ENCODE data around the gene HAO2.

HAO2 gene

DNA sequence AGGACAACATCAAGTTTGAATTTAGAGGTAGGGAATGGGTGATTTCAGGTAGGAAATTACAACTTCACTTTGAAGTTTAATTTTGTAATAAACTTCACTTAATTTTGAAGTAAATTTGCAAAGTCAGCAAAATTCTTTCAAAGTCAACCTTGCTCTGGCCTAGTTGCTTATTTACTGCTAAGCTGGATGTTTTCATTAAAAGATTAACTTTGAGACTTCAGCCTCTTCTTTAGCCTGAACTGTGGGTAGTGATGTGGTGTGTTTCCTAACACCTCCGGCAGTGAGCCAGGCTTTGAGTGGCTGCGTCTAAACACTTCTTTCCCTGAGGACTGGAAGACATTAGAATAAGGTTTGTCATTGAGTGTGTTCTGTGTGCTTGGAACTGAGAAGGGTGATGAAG is at the start of gene HAO2:
Gene HAO2 (plus strand): TSS at position 232 of the 400 bp plus-strand sequence. CDS start 12,301 bp downstream, outside the sequence.
- Mint-ChIP-seq H3K27me3 (peaks cover 39% of the 10 kb centered on the region), H3K4me1 (no peaks in the 10 kb centered on the region), H3K36me3 (no peaks in the 10 kb centered on the region), H3K4me3 (no peak within 1 kb of the TSS), H3K9me3 (no peaks in the 10 kb centered on the region), H3K27ac (no peak within 1 kb of the TSS)
- ATAC-seq: no peak

DNA sequence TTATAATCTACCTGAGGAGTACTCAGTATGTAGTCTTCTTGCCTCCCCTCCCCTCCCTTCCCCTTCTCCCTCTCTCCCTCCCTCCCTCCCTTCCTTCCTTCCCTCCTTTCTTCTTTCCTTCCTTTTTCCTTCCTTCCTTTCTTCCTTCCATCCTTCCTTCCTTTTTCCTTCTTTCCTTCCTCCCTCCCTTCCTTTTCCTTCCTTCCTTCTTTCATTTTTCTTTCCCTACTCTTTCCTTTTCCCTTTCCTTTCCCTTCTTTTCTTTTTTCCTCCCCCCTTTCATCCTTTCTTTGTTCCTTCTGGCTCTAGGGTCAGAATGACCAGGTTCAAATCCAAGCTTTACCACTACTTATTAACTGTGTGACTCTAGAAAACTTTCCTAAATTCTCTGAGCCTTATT is 48.5 kb upstream of the HAO2 start:
- Mint-ChIP-seq H3K9me3 (no peaks in the 10 kb centered on the region), H3K36me3 (no peaks in the 10 kb centered on the region), H3K27me3 (no peaks in the 10 kb centered on the region), H3K27ac (no peak overlapping the region), H3K4me1 (peaks cover 5% of the 10 kb centered on the region), H3K4me3 (no peak overlapping the region)
- no peak for ATAC-seq

DNA sequence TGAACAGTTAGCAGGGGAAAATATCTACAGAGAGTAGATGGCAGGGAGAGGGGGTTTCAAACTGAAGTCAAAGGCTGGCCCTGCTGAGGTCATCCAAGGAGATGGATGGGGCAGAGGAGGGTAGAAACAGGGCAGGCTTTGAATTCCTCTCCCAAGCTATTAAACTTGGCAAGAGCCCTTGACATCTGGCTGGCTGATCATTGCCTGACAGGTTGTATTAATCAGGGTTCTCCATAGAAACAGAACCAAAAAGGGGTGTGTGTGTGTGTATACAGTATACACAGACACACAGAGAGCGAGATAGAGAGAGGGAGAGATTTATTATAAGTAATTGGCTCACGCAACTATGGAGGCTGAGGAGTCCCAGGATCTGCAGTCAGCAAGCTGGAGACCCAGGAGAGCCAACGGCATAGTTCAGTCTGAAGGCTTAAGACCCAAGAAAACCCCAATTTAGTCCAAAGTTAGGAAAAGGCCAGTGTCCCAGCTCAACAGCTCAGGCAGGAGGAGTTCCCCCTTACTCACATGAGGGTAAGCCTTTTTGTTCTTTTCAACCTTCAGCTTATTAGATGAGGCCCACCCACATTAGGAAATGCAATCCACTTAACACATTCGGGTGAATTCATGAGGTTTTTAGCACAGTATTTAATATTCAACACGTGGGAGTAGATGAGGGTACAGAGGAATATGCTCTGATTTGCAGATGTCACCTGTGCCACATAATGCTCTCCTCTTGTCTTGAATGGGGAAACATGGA is 46.7 kb upstream of the HAO2 start:
- no peaks in the 10 kb centered on the region for H3K9me3 Mint-ChIP-seq
- H3K36me3 Mint-ChIP-seq: no peaks in the 10 kb centered on the region
- no peak overlapping the region for H3K27ac Mint-ChIP-seq
- H3K4me3 Mint-ChIP-seq: no peak overlapping the region
- H3K27me3 Mint-ChIP-seq: peaks cover 10% of the 10 kb centered on the region
- peaks cover 15% of the 10 kb centered on the region for H3K4me1 Mint-ChIP-seq
- ATAC-seq: no peak

DNA sequence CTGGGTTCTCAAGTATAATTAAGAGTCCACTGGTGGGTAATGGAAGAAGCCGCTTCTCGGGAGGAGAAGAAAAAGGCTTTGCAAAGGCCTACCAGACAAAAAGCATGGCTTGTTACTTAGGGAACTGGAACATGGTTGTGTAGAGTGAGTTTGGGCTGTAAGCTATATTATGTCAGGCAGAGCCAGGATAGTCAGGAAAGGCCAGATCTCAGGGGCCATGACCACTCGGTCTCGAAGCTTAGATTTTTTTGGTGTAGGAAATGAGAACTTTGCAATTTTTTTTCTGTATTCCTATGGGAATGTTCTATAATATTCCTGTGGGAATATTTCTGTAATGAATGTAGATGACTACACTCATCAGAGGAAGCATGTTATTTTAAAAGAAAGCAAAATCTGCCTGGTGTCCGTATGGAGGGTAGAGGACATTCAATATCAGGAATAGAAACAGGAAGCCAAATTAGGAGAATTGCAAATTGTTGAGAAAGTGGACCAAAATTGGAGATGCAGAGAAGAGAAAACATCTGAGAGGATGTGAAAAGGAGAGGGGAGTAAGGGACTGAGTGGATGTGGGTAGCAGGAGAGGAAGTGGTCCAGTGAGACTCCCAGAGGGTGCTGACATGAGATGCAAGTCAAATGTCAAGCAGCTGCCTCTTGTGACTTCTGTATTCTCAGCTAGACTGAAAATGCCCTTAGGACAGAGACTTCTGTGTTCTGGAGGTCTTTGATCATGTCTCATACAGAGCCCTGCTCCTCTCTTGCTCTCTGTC is 45.2 kb upstream of the HAO2 start:
- Mint-ChIP-seq H3K36me3 (no peaks in the 10 kb centered on the region), H3K27ac (peak overlapping the region; percentile 50), H3K9me3 (no peaks in the 10 kb centered on the region), H3K4me1 (peaks cover 28% of the 10 kb centered on the region), H3K27me3 (peaks cover 26% of the 10 kb centered on the region), H3K4me3 (no peak overlapping the region)
- ATAC-seq: peak; percentile 94

DNA sequence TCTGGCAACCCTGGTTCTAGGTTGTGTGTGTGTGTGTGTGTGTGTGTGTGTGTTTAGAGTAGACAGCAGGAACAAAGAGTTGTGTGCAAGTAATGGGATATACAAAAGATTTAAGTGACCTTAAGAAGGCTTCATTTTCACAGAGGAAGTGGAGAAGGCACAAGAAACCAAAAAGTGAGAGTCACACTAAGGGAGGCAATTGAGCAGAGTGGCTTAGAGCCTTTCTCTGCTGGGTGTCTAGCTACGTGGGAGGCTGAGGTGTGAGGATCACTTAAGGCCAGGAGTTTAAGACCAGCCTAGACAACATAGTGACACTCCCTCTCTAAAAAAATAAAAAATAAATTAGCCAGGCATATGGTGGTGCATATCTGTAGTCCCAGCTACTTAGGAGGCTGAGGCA is 44.4 kb upstream of the HAO2 start:
- Mint-ChIP-seq H3K27ac (peak overlapping the region; percentile 50), H3K36me3 (no peaks in the 10 kb centered on the region), H3K9me3 (no peaks in the 10 kb centered on the region), H3K4me1 (peaks cover 28% of the 10 kb centered on the region), H3K4me3 (no peak overlapping the region), H3K27me3 (peaks cover 34% of the 10 kb centered on the region)
- ATAC-seq: peak; percentile 66

DNA sequence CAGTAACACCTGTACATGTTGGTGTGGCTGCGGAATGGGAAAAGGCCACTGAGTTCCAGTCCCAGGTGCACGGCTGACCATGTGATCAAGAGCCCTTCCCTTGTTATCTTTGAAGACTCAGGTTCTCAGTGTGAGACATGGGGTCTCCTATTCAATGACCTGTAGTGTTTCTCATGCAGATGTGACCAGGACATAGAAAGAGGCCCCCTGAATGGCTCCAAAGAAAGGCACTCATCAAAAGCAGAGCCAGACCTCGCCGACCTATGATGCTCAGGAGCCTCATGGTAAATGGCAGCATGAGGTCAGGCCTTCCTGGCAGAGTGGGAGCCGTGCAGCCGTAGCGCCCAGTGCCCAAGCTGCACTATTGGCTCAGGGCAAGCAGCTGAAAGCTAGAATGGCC is 42.3 kb upstream of the HAO2 start:
- Mint-ChIP-seq H3K9me3 (no peaks in the 10 kb centered on the region), H3K36me3 (no peaks in the 10 kb centered on the region), H3K4me1 (peaks cover 28% of the 10 kb centered on the region), H3K27me3 (peaks cover 36% of the 10 kb centered on the region), H3K4me3 (peak overlapping the region; percentile 2), H3K27ac (no peak overlapping the region)
- ATAC-seq: no peak

DNA sequence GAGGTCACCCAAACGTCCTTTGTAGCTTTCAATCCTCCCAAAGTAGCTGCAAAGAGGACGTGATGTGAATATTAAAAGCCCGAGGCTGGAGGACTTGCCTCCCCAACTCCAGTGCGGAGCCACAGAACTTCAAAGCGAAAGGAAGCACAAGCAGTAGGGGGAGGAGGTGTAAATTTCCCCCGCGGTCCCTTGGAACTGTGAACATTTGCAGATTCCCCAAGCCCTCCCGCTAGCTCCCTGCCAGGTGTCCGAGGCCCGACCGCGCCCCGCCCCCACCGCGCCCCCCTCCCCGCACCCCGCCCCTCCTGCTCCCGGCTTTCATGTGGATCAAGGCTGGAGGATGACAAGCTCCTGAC is 41.5 kb upstream of the HAO2 start:
- H3K9me3 Mint-ChIP-seq: no peaks in the 10 kb centered on the region
- no peak for ATAC-seq
- peaks cover 28% of the 10 kb centered on the region for H3K4me1 Mint-ChIP-seq
- H3K27ac Mint-ChIP-seq: peak overlapping the region; percentile 71
- peaks cover 39% of the 10 kb centered on the region for H3K27me3 Mint-ChIP-seq
- H3K4me3 Mint-ChIP-seq: peak overlapping the region; percentile 70
- H3K36me3 Mint-ChIP-seq: no peaks in the 10 kb centered on the region

DNA sequence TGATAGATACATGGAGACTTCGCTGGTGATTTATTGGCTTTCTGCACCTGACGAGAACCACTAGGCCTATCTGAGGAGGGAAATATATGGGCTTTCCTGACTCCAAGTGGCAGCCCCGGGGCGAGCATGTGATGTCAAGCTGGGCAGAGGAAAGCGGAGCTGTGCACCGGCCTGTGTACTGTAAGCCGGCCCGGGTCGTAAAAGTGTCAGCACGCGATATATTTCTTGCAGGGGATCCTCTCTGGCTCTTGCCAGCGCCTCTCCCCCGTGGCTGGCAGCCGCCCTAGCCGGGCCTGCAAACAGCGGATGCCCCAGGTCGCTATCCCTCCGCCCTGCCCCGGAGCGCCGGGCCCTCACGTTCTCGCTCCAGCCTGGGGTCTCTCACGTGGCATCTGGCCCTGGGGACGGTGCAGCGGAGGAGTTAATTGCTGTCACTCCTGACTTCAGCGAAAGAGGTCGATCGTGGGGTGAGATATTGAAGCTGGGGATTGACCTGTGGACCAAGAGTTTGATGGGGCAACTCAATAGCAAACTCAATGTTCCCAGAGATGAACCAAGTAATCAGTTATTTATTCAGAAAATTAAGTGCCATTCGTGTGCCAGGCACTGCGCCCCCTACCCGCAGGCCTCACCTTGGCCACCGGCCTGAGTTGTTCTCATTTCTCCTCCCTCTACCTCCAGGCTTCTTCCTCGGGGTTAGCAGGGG is 41.0 kb upstream of the HAO2 start:
- no peaks in the 10 kb centered on the region for H3K36me3 Mint-ChIP-seq
- peak overlapping the region; percentile 70 for H3K4me3 Mint-ChIP-seq
- peaks cover 44% of the 10 kb centered on the region for H3K27me3 Mint-ChIP-seq
- H3K27ac Mint-ChIP-seq: peak overlapping the region; percentile 71
- ATAC-seq: peak; percentile 28
- H3K9me3 Mint-ChIP-seq: no peaks in the 10 kb centered on the region
- H3K4me1 Mint-ChIP-seq: peaks cover 28% of the 10 kb centered on the region

DNA sequence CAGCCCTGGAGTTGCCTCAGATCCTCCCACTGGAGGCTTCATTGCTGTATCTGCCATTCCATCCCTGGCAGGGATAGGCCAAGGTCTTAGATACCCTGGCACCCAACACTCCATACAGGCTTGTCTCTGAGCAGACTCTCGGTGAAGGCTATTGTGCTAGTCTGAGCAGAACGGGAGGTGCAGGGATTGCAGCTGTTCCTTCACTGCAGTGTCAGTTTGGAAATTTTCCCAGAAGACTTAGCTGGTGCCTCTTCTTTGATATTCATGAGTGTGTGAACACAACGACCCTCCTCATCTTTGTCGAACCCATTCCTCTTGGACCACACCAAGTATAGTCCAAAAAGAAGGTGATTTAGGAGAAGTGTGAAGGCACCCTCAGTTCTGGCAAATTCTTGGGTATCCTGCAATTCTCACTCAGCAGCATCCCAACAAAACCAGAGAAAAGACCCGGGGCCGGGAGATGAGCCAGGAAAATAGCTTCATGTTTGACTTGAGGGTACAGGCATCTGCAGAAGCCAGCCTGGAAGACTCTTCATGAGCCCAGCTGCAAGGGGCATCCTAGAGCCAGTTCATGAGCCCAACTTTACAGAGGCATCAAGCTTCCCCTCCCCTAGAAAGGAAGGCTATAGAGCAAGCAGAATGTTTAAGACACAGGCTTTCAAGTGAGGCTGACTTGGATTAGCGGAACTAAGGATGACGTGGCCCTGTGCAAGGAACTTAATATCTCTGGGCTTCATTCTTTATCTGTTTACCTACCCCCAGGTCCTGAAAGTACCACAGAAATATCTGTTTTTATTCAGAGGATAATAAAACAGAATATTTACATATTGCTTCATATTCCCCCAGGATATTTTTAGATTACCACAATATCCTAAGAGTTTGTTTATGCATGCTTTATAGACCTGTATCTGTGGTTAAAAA is 38.8 kb upstream of the HAO2 start:
- peaks cover 44% of the 10 kb centered on the region for H3K27me3 Mint-ChIP-seq
- H3K9me3 Mint-ChIP-seq: no peaks in the 10 kb centered on the region
- no peak for ATAC-seq
- no peak overlapping the region for H3K4me3 Mint-ChIP-seq
- H3K36me3 Mint-ChIP-seq: no peaks in the 10 kb centered on the region
- H3K27ac Mint-ChIP-seq: no peak overlapping the region
- H3K4me1 Mint-ChIP-seq: peaks cover 24% of the 10 kb centered on the region

DNA sequence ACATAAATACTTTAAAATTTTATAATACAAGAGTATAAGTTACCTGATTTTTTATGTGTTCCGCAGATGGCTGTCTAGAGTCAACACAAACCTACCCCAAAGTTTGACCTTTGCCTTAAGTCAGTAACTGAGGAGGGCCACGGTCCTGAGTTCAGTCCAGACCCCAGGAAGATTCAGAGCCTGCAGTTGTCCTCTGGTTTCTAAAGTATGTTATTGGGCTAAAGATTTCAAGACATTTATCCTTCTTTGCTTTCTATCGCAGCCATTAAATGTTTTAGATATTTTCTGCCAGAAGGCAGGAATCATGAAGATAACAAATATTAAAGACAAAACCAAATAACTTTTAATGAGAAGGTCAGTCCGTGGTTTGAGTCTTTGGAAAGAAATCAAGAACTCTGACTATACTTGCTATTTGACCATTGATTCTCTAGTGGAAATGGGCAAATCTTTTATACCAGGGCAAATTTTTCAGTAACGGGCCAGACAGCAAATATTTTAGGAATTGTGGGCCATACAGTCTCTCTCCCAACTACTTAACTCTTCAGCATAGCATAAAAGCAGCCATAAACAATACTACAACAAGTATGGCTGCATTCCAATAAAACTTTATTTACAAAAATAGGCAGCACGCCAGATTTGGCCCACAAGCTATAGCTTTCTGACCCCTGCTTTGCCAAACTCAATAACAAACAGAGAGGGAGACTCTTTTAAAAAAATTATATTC is 38.0 kb upstream of the HAO2 start:
- no peak for ATAC-seq

DNA sequence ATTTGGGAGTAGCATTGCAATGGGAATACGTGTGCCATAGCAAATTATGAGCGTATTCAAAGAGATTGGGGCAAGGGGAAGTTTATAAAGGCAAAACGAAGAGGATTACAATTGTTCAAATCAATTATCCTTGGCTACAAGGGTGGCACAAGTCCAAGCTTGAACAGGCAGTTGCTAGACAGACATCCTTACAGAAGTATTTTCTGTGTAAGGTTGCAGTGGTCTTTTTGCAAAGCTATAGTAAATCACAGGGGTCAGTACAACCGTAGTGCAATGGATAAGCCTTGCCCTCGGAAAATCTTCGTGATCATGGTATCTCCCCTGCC is 37.4 kb upstream of the HAO2 start:
- peaks cover 20% of the 10 kb centered on the region for H3K4me1 Mint-ChIP-seq
- no peak overlapping the region for H3K4me3 Mint-ChIP-seq
- ATAC-seq: no peak
- H3K36me3 Mint-ChIP-seq: no peaks in the 10 kb centered on the region
- H3K27ac Mint-ChIP-seq: no peak overlapping the region
- peaks cover 41% of the 10 kb centered on the region for H3K27me3 Mint-ChIP-seq
- H3K9me3 Mint-ChIP-seq: no peaks in the 10 kb centered on the region

More for the DNA sequence above, 38.0 kb upstream of the HAO2 start:
- H3K9me3 Mint-ChIP-seq: no peaks in the 10 kb centered on the region
- H3K4me3 Mint-ChIP-seq: no peak overlapping the region
- peaks cover 44% of the 10 kb centered on the region for H3K27me3 Mint-ChIP-seq
- peaks cover 24% of the 10 kb centered on the region for H3K4me1 Mint-ChIP-seq
- no peak overlapping the region for H3K27ac Mint-ChIP-seq
- H3K36me3 Mint-ChIP-seq: no peaks in the 10 kb centered on the region

DNA sequence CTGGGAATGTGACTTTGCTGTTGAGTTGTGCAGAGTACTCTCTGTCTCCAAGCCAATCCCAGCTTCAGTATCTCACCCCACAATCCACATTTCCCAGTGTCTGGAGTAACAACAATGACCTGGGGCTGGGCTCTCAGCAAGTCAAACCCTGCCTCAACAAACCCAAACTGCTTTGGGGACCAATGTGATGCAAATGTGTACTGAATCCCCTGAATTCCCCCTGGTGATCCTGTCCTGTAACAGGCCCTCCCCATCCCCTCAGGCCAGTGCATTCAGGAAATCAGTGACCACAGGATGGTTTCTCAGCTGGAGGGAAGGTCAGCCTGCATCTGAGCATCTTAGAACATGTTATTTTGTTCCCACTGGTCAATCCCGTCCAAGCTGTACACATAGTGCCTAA is 36.7 kb upstream of the HAO2 start:
- Mint-ChIP-seq H3K27me3 (peaks cover 33% of the 10 kb centered on the region), H3K9me3 (no peaks in the 10 kb centered on the region), H3K36me3 (no peaks in the 10 kb centered on the region), H3K4me1 (peaks cover 12% of the 10 kb centered on the region), H3K27ac (no peak overlapping the region), H3K4me3 (no peak overlapping the region)
- ATAC-seq: no peak

DNA sequence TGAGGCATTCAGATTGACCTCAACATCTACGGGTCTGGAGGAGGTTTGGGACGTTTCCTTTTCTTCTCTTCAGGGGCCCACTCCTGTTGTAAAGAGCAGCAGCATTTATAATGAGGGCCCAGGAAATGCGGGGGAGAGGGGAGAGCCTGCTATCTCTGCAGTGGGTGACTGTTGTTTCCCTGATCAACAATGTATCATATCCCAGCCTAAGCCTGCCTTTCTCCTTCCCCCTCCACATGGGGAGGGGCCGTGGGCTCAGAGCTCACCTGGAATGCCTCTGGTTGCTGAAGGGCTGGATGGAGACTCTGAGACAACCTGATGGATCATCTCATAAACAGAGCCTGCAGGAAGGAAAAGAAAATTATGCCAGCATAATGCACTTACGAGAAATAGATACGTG is 36.0 kb upstream of the HAO2 start:
- no peaks in the 10 kb centered on the region for H3K9me3 Mint-ChIP-seq
- no peak for ATAC-seq
- no peak overlapping the region for H3K4me3 Mint-ChIP-seq
- H3K27ac Mint-ChIP-seq: no peak overlapping the region
- H3K36me3 Mint-ChIP-seq: no peaks in the 10 kb centered on the region
- H3K4me1 Mint-ChIP-seq: peaks cover 5% of the 10 kb centered on the region
- peaks cover 26% of the 10 kb centered on the region for H3K27me3 Mint-ChIP-seq

DNA sequence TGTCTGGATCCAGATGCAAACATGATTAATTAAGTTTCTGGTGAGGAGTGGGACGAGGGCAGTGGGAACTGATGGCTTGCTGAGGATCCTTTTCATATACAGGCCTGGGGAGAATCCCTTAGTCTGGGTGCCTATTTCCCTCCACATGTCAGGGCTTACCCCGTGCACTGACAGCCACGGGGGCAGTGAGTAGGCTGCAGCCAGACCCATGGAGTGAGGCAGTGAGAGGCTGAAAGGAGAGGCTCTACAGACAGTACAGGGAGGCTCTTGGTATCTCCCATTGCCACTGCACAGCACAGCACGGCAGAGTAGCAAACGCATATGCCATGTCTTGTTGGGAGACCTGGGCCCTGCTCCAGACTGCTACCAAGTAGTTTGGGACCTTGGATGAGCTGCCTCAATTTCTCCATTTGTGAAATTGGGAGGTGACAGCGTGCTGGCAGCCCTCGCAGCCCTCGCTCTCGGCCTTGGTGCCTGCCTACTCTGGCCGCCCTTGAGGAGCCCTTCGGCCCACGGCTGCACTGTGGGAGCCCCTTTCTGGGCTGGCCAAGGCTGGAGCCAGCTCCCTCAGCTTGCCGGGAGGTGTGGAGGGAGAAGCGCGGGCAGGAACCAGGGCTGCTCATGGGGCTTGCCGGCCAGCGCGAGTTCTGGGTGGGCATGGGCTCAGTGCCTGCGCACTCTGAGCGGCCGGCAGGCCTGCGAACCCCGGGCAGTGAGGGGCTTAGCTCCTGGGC is 35.3 kb upstream of the HAO2 start:
- H3K4me3 Mint-ChIP-seq: no peak overlapping the region
- H3K27ac Mint-ChIP-seq: no peak overlapping the region
- peak; percentile 21 for ATAC-seq
- no peaks in the 10 kb centered on the region for H3K4me1 Mint-ChIP-seq
- peaks cover 19% of the 10 kb centered on the region for H3K27me3 Mint-ChIP-seq
- H3K36me3 Mint-ChIP-seq: no peaks in the 10 kb centered on the region
- H3K9me3 Mint-ChIP-seq: no peaks in the 10 kb centered on the region
